HepG2 (cell line): ENCODE data around the gene CNTN4. TPM values are rescaled to one million over a fixed set of nuclear protein-coding genes. Genes with fewer than 3 reads are reported as not detected.

ENCODE experiments used
- ATAC-seq: fragments of 200-7000 bp; cut with Tn5 transposase; 3 replicates; pipeline ENCODE4 v1.9.1; 2020; ENCODE audit warnings: mild to moderate bottlenecking, moderate library complexity
- BruUV-seq: library from RNA; stranded (reverse); fragments of 400-500 nt; replicated peaks from 2 replicates; lab custom pipeline; 2021; lab: Mats Ljungman, UMichigan
- CTCF ChIA-PET: fragments of 300-600 bp; formaldehyde crosslinking; extraction: SDS; loops from one replicate; lab custom pipeline; 2021; ENCODE audit warnings: low total read pairs, inconsistent platforms, low intra/inter-chr PET ratio; lab: Yijun Ruan, JAX
- POLR2A ChIA-PET: fragments of 350-600 bp; sonication (Branson Sonifier 250); formaldehyde crosslinking; loops from one replicate; lab custom pipeline; 2020; ENCODE audit warnings: antibody characterized with exemption, inconsistent platforms; lab: Yijun Ruan, JAX
- DNase-seq: peaks from one replicate; pipeline ENCODE4 v3.0.0-alpha.2; 2015; ENCODE audit warnings: low spot score
- FAIRE-seq: peaks from 3 replicates; lab custom pipeline; 2011; peaks lifted over from hg19 to GRCh38; lab: Jason Lieb, UNC
- H2AFZ ChIP-seq: one replicate; pipeline ENCODE4 v1.6.1; 2011; ENCODE audit warnings: low read length, inconsistent platforms
- H3K27ac ChIP-seq: fragments of 300-600 bp; 3 replicates; pipeline ENCODE4 v1.8.0; 2011; ENCODE audit warnings: mixed run types, mild to moderate bottlenecking, mixed read lengths, low read length, inconsistent platforms; ENCODE audit not compliant: insufficient read depth; ENCODE audit errors: extremely low read length
- H3K27me3 ChIP-seq, 2 experiments: fragments of 200-600 bp in 1 of 2; 2 replicates in 1 of 2; 3 replicates in 1 of 2; pipeline versions ENCODE4 v1.6.0 to v1.8.0; 2011; ENCODE audit warnings: low read length in 2 of 2, mild to moderate bottlenecking in 2 of 2, moderate library complexity in 2 of 2, inconsistent platforms in 1 of 2; ENCODE audit not compliant: insufficient read depth in 2 of 2, control insufficient read depth in 1 of 2
- H3K36me3 ChIP-seq, 2 experiments: fragments of 200-600 bp in 1 of 2; replicated peaks in 1 of 2; 2 replicates in 1 of 2; 3 replicates in 1 of 2; pipeline versions ENCODE4 v1.5.1 to v1.8.0; 2011; ENCODE audit warnings: low read length in 2 of 2, inconsistent platforms in 1 of 2; ENCODE audit not compliant: insufficient read depth in 2 of 2, control insufficient read depth in 1 of 2
- H3K4me1 ChIP-seq: 2 replicates; pipeline ENCODE4 v1.5.1; 2012; ENCODE audit warnings: low read length, inconsistent platforms; ENCODE audit not compliant: insufficient read depth
- H3K4me2 ChIP-seq: 2 replicates; pipeline ENCODE4 v1.6.0; 2011; ENCODE audit warnings: low read depth, low read length, inconsistent platforms
- H3K4me3 ChIP-seq, 3 experiments: fragments of 200-600 bp in 1 of 3; sonication (generic), shearing (Covaris generic) in 1 of 3; replicated peaks in 1 of 3; 2 replicates each; pipeline ENCODE4 v1.5.1; 2011 to 2016; ENCODE audit warnings: low read length in 3 of 3, inconsistent platforms in 2 of 3, low read depth in 2 of 3, mild to moderate bottlenecking in 2 of 3, control low read depth in 1 of 3, mixed read lengths in 1 of 3; ENCODE audit not compliant: insufficient read depth in 1 of 3
- H3K79me2 ChIP-seq: one replicate; pipeline ENCODE4 v1.6.1; 2011; ENCODE audit warnings: low read length, inconsistent platforms; ENCODE audit not compliant: insufficient read depth
- H3K9ac ChIP-seq: 2 replicates; pipeline ENCODE4 v1.6.0; 2011; ENCODE audit warnings: mild to moderate bottlenecking, low read depth, low read length, inconsistent platforms; ENCODE audit not compliant: insufficient read depth
- H3K9me3 ChIP-seq: 2 replicates; pipeline ENCODE4 v1.5.1; 2012; ENCODE audit warnings: mild to moderate bottlenecking, low read length
- H4K20me1 ChIP-seq: 2 replicates; pipeline ENCODE4 v1.6.0; 2011; ENCODE audit warnings: inconsistent platforms, mild to moderate bottlenecking, low read length, moderate library complexity; ENCODE audit not compliant: insufficient read depth
- DPF2 ChIP-seq: sonication (generic); formaldehyde crosslinking; IDR thresholded peaks from 2 replicates; pipeline ENCODE4 v1.4.0; 2020; ENCODE audit warnings: mild to moderate bottlenecking, low read depth, missing genetic modification reagents, borderline replicate concordance
- GABPA ChIP-seq, 2 experiments: IDR thresholded peaks; 2 replicates each; pipeline ENCODE4 v1.6.1; 2011 to 2016; ENCODE audit warnings: low read depth in 2 of 2, low read length in 1 of 2, missing biosample characterization in 1 of 2, missing genetic modification characterization in 1 of 2
- HCFC1 ChIP-seq: fragments of 150-350 bp; IDR thresholded peaks from 2 replicates; pipeline ENCODE4 v1.6.1; 2014; ENCODE audit warnings: low read depth, low read length
- LRRFIP1 ChIP-seq: sonication (generic); formaldehyde crosslinking; conservative IDR thresholded peaks from 2 replicates; pipeline ENCODE4 v1.4.0; 2020; ENCODE audit warnings: missing genetic modification reagents
- NFIB ChIP-seq: sonication (generic); formaldehyde crosslinking; IDR thresholded peaks from 2 replicates; pipeline ENCODE4 v1.9.0; 2021; ENCODE audit warnings: missing genetic modification reagents, mild to moderate bottlenecking, borderline replicate concordance
- SATB2 ChIP-seq: sonication (generic); formaldehyde crosslinking; IDR thresholded peaks from 2 replicates; pipeline ENCODE4 v1.5.0; 2020; ENCODE audit warnings: missing genetic modification reagents
- SNRNP70 ChIP-seq: fragments of 200-400 bp; formaldehyde crosslinking; IDR thresholded peaks from 2 replicates; pipeline ENCODE4 v1.6.1; 2017; ENCODE audit warnings: mild to moderate bottlenecking, low read depth, low read length, moderate library complexity
- ZFP90 ChIP-seq: sonication (generic); formaldehyde crosslinking; IDR thresholded peaks from 2 replicates; pipeline ENCODE4 v1.8.0; 2022; ENCODE audit warnings: missing genetic modification reagents, mild to moderate bottlenecking, inconsistent platforms, borderline replicate concordance
- ZNF138 ChIP-seq: sonication (generic); formaldehyde crosslinking; IDR thresholded peaks from 2 replicates; pipeline ENCODE4 v1.5.0; 2020; ENCODE audit warnings: mild to moderate bottlenecking, low read depth, missing genetic modification reagents
- ZNF280B ChIP-seq: sonication (generic); formaldehyde crosslinking; IDR thresholded peaks from 2 replicates; pipeline ENCODE4 v1.5.0; 2020; ENCODE audit warnings: missing genetic modification reagents, mild to moderate bottlenecking, borderline replicate concordance
- ZNF367 ChIP-seq: sonication (generic); formaldehyde crosslinking; IDR thresholded peaks from 2 replicates; pipeline ENCODE4 v1.4.0; 2020; ENCODE audit warnings: missing genetic modification reagents, borderline replicate concordance
- ZNF558 ChIP-seq: sonication (generic); formaldehyde crosslinking; IDR thresholded peaks from 2 replicates; pipeline ENCODE4 v1.9.0; 2022; ENCODE audit warnings: mild to moderate bottlenecking, missing genetic modification reagents, borderline replicate concordance
- WGBS: methylation state at CpG from one replicate; pipeline ENCODE4 v1.1.6; 2017; ENCODE audit warnings: low lambda C conversion rate; 5-methylcytosine and 5-hydroxymethylcytosine counted together
- in situ Hi-C: cut with HindIII; loops from 2 replicates; pipeline ENCODE4 v1.10.0; 2017; ENCODE audit warnings: low pct_unique_long_range_greater_than_20kb; ENCODE audit not compliant: extremely low pct_ligation_motif_present
- intact Hi-C: fragments of 100-400 bp; cut with micrococcal nuclease; formaldehyde crosslinking; loops from one replicate; pipeline ENCODE4 v1.10.0; 2022; ENCODE audit not compliant: unreplicated experiment
- polyA plus RNA-seq, 8 experiments: library from polyadenylated mRNA; depleted of rRNA in 3 of 8; stranded (reverse) in 7 of 8; unstranded in 1 of 8; fragments of >200 nt; fragmentation: Illumina TruSeq in 4 of 8; extraction: Trizol in 4 of 8; gene quantifications; 2 replicates each; pipeline versions ENCODE4 v1.2.1 to v1.2.3, GENCODE V29; 2011 to 2016; ENCODE audit warnings: low read depth in 4 of 8, missing spikeins in 1 of 8, mixed read lengths in 1 of 8; ENCODE audit not compliant: insufficient read depth in 1 of 8
- total RNA-seq, 5 experiments: library from RNA; depleted of rRNA; stranded (reverse); fragments of >200 nt; fragmentation: Illumina TruSeq; extraction: Trizol; gene quantifications; 2 replicates each; pipeline ENCODE4 v1.2.3, GENCODE V29; 2016; ENCODE audit warnings: low read depth in 1 of 5

The CNTN4 gene
- total and polyA plus RNA-seq, 2 of the 13 experiments (the other 11 are each of a cell fraction or from before 2014, with no cell fraction given): 0.01 to 0.13 TPM

- Histone ChIP-seq H3K4me3 (no peak overlapping the region), H3K27ac (no peak overlapping the region), H3K27me3 (no peaks in the 10 kb centered on the region), H2AFZ (no peak overlapping the region), H3K9ac (no peak overlapping the region), H3K4me1 (no peaks in the 10 kb centered on the region), H4K20me1 (no peaks in the 10 kb centered on the region), H3K36me3 (no peaks in the 10 kb centered on the region), H3K4me2 (no peak overlapping the region), H3K79me2 (no peaks in the 10 kb centered on the region), H3K9me3 (no peaks in the 10 kb centered on the region)
- WGBS: 8% methylated on average over 3 of the region's 3 CpGs
- TF ChIP-seq ZNF367: no peak
- TF ChIP-seq ZNF558 (CRISPR knock-in tag): no peak
- no peak for TF ChIP-seq ZNF138 (CRISPR knock-in tag)
- no peak for TF ChIP-seq ZNF280B (CRISPR knock-in tag)
- FAIRE-seq (no peak), DNase-seq (no peak), ATAC-seq (no peak)
- no TSS peak for BruUV-seq
- intact Hi-C loops: no loop called here
- in situ Hi-C loops: no loop called here
- POLR2A ChIA-PET: no interaction called here
- CTCF ChIA-PET: no interaction called here
Observed at GRCh38 chr3:2420919-2421318, 322.3 kb downstream of the CNTN4 start.

GRCh38 chr3:2423143-2423542 lies 324.5 kb downstream of the CNTN4 start:
- Histone ChIP-seq H3K9ac (no peak overlapping the region), H4K20me1 (no peaks in the 10 kb centered on the region), H3K4me3 (no peak overlapping the region), H3K36me3 (no peaks in the 10 kb centered on the region), H3K79me2 (no peaks in the 10 kb centered on the region), H3K27ac (no peak overlapping the region), H3K27me3 (no peaks in the 10 kb centered on the region), H3K4me1 (no peaks in the 10 kb centered on the region), H2AFZ (no peak overlapping the region), H3K4me2 (no peak overlapping the region), H3K9me3 (no peaks in the 10 kb centered on the region)
- in situ Hi-C loops: no loop called here
- no peak for FAIRE-seq
- no TSS peak for BruUV-seq
- 5% methylated on average over 3 of the region's 3 CpGs for whole genome bisulfite sequencing
- intact Hi-C loops: no loop called here
- ChIA-PET POLR2A (no interaction called here), CTCF (no interaction called here)
- no peak for ATAC-seq
- DNase-seq: no peak
- no peak for TF ChIP-seq DPF2 (CRISPR knock-in tag)
- no peak for TF ChIP-seq LRRFIP1 (CRISPR knock-in tag)
- TF ChIP-seq NFIB: no peak
- no peak for TF ChIP-seq SNRNP70
- TF ChIP-seq SATB2 (CRISPR knock-in tag): no peak
- no peak for TF ChIP-seq GABPA (IDR thresholded peaks at IDR 0.05; ENCODE audit: low read depth, low read length)
- TF ChIP-seq GABPA (CRISPR knock-in tag; IDR thresholded peaks at IDR 0.05; ENCODE audit: low read depth): no peak
- no peak for TF ChIP-seq ZFP90 (CRISPR knock-in tag)
- no peak for TF ChIP-seq HCFC1
